ENCODE data around the gene LRRC25.

DNA sequence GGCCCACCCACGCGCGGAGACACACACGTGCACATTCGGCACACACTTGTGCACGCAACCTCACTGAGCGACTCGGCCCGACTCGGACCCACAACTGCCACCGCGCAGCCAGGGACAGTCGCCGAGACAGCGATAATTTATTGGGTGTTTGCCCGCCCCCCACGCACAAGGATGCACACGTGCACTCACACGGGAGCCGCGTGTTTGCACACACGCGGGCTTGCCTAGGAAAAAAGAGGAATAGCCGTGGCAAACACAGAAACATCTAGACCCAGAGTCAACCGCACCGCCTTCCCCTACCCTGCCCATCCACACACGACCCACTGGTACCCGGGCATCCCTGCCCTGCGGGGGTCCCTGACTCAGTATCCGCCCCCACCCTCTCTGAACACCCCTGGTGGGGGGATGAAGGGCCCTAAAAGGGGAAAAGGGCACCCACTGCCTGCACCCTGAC is 20.6 kb upstream of the LRRC25 start:
- TF ChIP-seq CTCF (IDR thresholded peaks at IDR 0.05) (no peak), POLR2A (IDR thresholded peaks at IDR 0.05) (no peak)

Measured in body of pancreas (tissue), 4 donors.